ENCODE measurements around the gene MAN2A1.

MAN2A1 gene

DNA sequence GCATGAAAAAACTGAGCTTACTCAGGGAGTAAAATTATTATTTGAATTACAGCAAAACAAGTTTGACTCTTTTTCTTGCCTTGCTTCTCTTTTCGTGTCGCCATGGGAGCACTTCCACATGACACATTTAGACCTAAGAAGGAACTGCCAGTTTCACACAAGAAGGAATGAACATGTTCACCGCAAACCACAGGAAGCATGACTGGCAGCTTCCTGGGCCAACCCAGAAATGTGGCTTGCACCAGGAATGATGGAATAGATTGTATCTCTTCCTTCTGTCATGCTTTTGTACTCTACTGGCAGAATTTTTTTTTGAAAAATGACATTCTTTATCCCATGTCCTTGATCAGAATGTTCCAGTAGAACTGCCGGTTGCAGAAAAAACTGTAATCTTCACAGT lies 32.9 kb upstream of the MAN2A1 start:
- ChIA-PET POLR2A (interaction anchor here (0.8 kb wide), 1 partner anchor 33 kb away, joined by 4 read pairs; the partner anchor contains the start of gene MAN2A1), CTCF (interaction anchor here (0.7 kb wide), 1 partner anchor 34 kb away, joined by 3 read pairs; no protein-coding TSS in a partner anchor)
- no peak overlapping the region for H3K4me3 ChIP-seq (ENCODE audit: low read depth, low read length)
- TF ChIP-seq, protein P1, sequence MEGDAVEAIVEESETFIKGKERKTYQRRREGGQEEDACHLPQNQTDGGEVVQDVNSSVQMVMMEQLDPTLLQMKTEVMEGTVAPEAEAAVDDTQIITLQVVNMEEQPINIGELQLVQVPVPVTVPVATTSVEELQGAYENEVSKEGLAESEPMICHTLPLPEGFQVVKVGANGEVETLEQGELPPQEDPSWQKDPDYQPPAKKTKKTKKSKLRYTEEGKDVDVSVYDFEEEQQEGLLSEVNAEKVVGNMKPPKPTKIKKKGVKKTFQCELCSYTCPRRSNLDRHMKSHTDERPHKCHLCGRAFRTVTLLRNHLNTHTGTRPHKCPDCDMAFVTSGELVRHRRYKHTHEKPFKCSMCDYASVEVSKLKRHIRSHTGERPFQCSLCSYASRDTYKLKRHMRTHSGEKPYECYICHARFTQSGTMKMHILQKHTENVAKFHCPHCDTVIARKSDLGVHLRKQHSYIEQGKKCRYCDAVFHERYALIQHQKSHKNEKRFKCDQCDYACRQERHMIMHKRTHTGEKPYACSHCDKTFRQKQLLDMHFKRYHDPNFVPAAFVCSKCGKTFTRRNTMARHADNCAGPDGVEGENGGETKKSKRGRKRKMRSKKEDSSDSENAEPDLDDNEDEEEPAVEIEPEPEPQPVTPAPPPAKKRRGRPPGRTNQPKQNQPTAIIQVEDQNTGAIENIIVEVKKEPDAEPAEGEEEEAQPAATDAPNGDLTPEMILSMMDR (IDR thresholded peaks at IDR 0.05; ENCODE audit: insufficient read depth, low read length, missing control alignments), result no peak
- DNase-seq (ENCODE audit: low read depth, low spot score), result peak; percentile 84

DNA sequence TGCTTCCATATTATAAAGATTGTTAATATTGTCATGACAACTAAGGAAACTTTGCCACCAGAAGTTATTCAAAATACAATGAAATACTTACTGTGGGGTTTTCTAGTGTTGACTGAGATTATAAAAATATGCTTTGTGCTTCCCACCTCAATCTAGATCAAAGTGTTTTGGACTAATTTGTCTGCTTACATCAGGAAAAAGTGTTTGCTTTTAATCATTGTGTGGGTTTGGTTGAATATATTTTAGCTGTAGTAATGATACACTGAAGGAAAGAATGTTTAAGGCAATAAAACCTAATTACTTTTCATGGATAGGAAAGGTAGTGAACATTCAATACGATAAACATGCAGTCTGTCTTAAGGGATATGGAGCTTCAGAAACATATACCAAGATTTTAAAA lies 29.8 kb upstream of the MAN2A1 start:
- TF ChIP-seq, protein P1 (IDR thresholded peaks at IDR 0.05; ENCODE audit: insufficient read depth, low read length, missing control alignments), result no peak
- no peak for DNase-seq (ENCODE audit: low read depth, low spot score)
- CTCF ChIA-PET, result interaction anchor here (1.2 kb wide), 1 partner anchor 28 kb away, joined by 5 read pairs; no protein-coding TSS in a partner anchor
- POLR2A ChIA-PET, result no interaction called here
- H3K4me3 ChIP-seq (ENCODE audit: low read depth, low read length), result no peak overlapping the region

DNA sequence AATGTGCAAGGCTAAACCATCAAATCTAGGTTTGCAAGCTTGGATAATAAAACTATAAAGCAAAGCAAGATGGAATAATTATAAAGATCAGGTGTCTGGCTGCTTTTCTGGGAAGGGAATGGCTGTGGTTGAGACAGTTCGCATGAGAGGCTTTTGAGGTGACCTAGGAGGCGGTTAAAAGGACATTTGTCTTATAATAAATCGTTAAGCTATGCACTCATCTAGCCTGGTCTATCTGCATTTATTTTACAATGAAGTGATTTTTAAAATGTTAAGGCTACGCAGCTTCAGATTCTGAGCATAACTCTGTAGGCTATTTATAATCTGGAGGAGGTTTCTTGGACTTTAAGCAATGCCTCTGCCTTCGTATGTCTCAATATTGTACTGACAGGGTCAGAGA lies 29.4 kb upstream of the MAN2A1 start:
- CTCF ChIA-PET, result interaction anchor here (1.2 kb wide), 1 partner anchor 28 kb away, joined by 5 read pairs; no protein-coding TSS in a partner anchor
- H3K4me3 ChIP-seq (ENCODE audit: low read depth, low read length), result no peak overlapping the region

DNA sequence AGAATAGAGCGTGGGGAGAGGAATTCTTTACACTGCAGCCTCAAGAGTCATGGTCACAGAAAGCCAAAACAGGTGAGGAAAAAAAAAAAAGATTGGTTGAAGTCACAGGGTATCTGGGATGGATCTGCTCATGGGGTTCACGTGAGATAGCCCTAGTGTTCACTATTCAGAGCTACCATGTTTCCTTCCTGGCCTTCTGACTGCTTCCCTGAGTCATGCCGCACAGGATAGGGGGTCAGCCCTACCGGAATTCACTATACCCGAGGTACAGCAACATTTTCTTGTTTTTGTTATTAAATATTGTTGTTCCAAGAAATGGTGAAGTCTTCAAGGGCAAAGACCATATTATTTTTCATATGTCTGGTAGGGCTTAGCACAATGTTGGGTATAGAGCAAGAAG lies 21.5 kb upstream of the MAN2A1 start:
- TF ChIP-seq, protein P1 (IDR thresholded peaks at IDR 0.05; ENCODE audit: insufficient read depth, low read length, missing control alignments), result no peak
- DNase-seq (ENCODE audit: low read depth, low spot score), result no peak
- CTCF ChIA-PET, result no interaction called here
- POLR2A ChIA-PET, result no interaction called here
- H3K4me3 ChIP-seq (ENCODE audit: low read depth, low read length), result no peak overlapping the region

More for the DNA sequence above, 29.4 kb upstream of the MAN2A1 start:
- TF ChIP-seq, protein P1 (IDR thresholded peaks at IDR 0.05; ENCODE audit: insufficient read depth, low read length, missing control alignments), result no peak
- POLR2A ChIA-PET, result no interaction called here
- DNase-seq (ENCODE audit: low read depth, low spot score), result no peak

DNA sequence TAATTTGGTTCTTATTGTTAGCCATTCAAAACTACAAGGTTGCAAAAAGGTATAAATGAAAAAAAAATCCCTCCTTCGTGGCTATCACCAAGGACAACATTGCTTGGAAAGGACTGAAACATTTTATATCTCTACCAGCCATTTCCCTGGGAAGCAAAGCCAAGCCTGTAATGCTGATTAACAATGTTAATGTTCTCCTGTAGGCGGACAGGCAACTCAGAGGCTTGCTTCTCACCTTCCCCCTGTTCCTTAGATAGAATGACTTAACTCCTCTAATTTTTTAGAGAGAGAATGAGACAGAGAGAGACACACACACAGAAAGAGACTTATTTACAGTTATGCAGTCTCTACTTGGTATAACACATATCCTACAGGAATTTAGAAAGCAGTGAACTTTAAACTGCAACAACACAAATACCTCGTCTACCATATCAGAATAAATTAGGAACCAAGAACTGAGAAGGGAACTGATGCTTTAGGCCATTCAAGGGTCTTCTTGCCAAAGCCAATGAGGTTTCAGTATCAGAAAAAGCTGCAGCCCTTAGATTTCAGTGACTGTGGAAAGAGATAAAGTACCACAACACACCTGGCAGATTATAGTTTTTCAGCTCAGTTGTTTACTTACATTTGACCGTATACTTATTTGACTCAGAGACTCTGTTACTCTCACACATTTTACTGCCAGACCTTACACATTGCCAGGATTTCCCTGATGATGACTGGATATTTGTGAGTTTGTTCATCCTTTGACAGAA lies 20.9 kb upstream of the MAN2A1 start:
- POLR2A ChIA-PET, result no interaction called here
- H3K4me3 ChIP-seq (ENCODE audit: low read depth, low read length), result no peak overlapping the region
- TF ChIP-seq, protein P1 (IDR thresholded peaks at IDR 0.05; ENCODE audit: insufficient read depth, low read length, missing control alignments), result no peak
- CTCF ChIA-PET, result no interaction called here
- DNase-seq (ENCODE audit: low read depth, low spot score), result no peak

DNA sequence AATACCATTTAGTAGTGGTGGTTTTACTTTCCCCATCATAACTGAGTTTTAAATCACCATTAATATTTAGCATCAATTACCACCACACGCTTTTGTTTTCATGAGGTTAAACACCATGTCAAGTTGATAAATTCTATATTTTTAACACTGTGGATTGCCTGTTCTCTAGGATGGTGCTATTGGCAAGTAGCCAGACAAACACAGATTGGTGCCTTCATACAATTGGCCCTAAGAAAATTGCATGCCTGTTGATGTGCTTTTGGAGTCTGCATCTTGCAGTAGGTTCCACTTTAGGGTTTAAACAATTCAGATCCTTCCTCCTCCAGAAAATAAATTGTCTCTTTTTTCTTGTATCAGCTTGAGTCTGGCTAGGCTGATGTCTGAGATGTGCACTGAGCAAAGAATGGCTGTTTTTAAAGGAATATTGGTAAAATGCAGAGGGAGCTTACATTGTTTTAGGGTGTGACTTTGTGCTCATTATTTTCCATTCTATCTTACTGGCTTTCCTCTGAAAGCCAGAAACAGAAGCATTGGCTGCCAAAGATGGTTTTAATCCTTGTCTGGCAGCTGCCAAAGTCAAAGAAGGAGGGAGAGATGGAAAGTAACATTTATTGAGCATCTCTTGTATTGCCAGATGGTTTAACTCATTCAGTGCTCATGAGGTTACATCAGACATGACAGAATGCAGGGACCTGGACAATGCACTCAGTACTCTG lies 19.6 kb upstream of the MAN2A1 start:
- ChIA-PET POLR2A (no interaction called here), CTCF (no interaction called here)
- H3K4me3 ChIP-seq (ENCODE audit: low read depth, low read length), result no peak overlapping the region
- TF ChIP-seq, protein P1 (IDR thresholded peaks at IDR 0.05; ENCODE audit: insufficient read depth, low read length, missing control alignments), result no peak
- DNase-seq (ENCODE audit: low read depth, low spot score), result no peak

Measured in AG04449 (cell line).